GM18517 (cell line): Measurements from ENCODE around the gene RTEL1.

Source experiments
- ATAC-seq: cut with Tn5 transposase; IDR thresholded peaks from one replicate; pipeline ENCODE4 v1.9.1; 2021; ENCODE audit warnings: mild to moderate bottlenecking, moderate library complexity; ENCODE audit not compliant: unreplicated experiment

The RTEL1 gene

DNA sequence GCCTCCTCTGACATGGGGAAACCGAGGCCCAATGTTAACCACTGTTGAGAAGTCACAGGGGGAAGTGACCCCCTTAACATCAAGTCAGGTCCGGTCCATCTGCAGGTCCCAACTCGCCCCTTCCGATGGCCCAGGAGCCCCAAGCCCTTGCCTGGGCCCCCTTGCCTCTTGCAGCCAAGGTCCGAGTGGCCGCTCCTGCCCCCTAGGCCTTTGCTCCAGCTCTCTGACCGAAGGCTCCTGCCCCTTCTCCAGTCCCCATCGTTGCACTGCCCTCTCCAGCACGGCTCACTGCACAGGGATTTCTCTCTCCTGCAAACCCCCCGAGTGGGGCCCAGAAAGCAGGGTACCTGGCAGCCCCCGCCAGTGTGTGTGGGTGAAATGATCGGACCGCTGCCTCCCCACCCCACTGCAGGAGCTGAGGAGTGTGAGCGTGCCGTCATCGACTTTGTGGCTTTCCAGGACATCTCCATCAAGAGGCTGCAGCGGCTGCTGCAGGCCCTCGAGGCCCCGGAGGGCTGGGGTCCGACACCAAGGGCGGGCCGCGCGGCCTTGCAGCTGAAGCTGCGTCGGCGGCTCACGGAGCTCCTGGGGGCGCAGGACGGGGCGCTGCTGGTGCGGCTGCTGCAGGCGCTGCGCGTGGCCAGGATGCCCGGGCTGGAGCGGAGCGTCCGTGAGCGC lies 39.9 kb downstream of the RTEL1 start:
- no peak for ATAC-seq

GRCh38 chr20:63698739-63699465 lies 40.8 kb downstream of the RTEL1 start:
- no peak for ATAC-seq

GRCh38 chr20:63699466-63700198 lies 41.5 kb downstream of the RTEL1 start:
- no peak for ATAC-seq

DNA sequence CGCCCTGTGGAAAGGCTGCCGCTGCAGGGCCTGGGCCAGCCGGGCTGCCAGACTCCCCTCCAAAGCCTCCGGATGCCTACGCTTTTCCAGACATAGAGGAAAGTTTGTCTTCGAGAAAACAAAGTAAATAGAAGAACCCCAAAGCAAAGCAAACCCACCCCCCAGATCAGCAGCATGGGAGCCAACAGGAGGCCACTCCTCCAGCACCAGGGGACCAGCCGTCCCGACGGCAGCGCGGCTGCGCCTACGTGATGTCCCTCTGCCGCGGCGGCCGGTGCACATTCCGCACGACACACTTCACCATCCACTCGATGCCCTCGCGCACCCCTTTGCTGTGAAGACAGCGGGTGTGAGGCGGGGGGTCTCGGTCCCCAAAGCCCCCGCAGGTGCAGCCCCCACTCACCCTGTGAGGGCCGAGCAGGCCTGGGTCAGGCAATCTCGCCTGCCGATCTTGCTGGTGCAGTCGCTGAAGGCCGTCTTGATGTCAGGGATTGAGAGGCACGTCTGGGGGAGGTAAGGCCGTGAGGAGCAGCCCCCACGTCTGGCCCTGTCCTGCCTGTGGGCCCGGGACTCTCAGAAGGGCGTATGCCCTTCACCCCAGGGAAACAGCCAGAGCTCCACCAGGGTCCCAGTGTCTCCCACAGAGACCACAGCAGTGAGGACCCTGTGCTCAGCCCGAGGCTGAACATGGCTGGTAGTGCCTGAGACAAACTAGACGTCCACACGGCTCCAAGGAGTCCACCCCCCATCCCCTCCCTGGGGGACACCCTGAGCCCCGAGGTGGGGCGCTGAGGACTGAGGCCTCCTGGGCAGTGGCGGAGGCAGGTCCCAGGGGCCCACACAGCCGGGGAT lies 42.3 kb downstream of the RTEL1 start:
- ATAC-seq: no peak

- no peak for ATAC-seq
Observed at GRCh38 chr20:63701051-63701328, 42.9 kb downstream of the RTEL1 start.

DNA sequence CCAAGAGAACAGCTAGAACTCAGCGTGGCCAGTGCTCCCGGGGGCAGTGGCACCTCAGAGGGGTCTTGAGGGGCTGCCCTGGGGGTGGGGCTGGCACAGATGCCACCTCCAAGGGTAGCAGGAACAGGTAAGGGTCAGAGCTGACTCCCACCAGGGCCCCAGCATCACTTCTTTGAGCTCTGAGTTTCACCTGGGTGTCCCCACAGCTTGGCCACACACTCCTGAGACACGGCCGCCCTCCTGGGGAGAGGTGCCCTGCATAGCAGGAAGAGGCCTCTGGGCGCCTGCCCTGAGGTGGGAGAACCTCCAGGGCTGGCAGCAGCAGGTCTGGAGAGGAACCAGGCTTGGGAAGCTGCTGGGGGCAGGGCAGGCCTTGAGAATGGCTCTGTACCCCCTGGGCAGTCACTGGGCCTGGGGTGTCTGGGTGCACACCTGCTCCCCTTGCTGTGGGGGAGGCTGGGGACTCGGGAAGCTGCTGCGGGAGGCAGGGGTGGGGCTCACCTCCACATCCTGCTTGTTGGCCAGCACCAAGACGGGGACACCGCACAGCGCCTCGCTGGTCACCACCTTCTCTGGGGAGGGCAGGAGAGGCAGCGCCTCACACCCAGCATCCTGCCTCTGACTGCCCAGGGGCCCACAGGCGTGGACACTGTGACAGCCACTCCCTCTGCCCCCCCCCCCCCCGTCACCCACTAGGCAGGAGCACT lies 43.4 kb downstream of the RTEL1 start:
- ATAC-seq: no peak

DNA sequence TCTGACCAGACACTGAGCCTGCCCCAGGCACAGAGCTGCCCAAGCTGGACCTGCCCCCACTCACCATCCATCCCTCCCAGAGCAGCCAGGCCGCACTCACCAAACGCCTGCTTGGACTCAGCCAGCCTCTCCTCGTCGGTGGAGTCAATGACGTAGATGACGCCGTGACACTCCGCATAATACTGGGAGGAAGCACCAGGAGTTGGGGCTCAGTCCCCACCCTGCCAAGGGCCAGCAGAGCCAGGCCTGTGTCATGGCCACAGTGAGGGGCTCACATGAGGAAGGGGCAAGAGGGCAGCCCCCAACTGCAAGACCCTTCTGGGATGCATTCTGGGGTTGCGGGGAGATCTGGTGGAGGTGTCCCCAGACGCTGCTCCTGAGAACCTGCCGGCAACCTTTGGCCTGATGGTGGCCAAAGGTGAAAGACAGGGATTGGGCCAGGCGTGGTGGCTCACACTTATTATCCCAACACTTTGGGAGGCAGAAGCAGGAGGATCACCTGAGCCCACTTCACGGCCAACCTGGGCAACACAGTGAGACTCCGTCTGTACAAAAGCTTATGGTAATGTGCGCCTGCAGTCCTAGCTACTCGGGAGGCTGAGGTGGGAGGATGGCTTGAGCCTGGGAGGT lies 44.0 kb downstream of the RTEL1 start:
- ATAC-seq: no peak

- ATAC-seq: no peak
Observed at GRCh38 chr20:63702751-63703470, 44.8 kb downstream of the RTEL1 start.

- ATAC-seq: no peak
Observed at GRCh38 chr20:63703471-63703975, 45.4 kb downstream of the RTEL1 start.

DNA sequence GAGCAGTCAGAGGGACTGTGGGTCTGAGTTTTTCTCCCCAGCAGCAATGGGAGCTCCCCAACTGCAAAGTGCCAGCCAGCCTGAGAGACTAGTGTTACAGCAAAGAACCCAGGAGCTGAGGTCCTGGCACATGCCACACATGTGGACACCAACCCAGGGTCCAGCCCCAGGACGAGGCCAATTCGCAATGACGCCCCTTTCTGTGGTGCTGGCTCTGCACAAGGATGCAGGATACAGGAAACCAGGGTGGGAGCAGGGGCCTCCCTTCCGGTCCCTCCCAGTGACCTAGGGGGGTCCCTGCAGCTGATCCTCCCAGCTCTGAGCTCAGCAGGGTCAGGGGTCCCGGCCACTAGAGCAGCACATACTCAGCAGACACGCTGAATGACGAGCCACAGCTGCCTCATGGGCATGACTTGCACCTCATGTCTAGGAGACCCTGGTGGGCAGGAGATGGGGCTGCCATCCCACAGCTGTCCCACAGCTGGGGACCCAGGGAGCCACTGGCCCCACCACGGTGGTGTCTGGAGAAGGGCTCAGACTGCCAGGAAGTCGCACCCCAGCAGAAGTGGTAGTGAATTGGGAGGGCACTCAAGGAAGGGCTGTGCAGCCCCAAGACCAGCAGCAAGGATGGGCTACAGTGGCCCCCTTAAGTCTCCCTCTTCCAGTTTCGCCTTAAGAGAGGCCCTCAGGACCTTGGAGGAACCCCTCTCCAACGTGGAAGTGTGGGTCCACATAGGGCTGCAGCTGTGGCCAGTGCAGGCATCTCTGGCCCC lies 46.0 kb downstream of the RTEL1 start:
- no peak for ATAC-seq

DNA sequence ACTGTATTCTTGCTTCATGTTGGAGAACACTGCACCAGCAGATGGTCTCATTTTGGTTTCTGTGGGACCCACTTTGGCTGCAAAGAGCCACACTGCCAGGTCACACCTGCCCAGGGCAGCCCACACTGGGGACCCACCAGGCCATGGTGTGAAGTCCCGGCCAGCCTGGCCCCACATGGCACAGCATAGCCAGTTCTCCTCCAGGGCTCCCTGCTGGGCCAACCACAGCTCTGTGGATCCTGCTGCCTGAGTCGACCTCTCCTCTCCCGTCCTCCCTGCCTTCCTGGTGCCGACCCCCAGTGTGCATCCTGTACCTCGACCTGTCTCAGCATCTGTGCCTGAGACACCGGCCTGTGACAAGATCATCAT lies 46.6 kb downstream of the RTEL1 start:
- no peak for ATAC-seq

DNA sequence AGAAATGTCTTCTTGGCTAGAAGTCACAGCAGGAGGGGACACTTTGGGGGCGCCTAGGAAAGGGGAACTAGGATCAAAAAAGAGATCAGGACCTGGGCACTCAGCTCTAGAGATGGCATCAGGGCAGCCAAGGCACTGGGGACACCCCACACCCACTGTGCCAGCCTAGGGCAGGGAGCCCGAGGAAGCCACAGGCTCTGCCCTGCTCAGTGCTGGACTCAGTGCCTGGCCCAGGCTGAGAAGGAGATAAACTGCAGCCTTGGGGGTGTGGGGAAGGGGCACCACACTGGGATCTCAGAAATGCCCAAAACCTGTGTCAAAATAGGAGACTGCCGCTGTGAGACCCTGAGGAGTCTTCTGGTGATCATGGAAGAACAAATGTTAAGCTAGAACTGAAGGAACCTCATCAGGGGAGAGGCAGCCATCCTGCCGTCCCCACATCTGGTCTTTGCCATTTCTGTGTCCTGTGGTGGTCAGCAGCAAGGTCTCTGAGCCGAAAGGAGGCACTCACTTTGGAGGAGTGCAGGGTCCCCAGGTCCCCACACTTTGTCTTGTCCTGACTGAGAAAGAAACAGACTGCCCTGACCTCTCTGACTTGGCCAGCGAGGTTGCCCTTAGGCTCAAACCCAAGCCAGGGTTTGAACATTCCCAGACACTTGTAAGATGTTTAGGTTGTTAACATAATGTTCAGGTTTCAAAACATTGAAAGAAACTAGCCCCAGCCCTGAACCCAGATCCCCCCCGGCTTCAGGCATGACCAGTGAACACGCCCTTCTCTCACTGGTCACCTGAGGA lies 47.3 kb downstream of the RTEL1 start:
- no peak for ATAC-seq

- ATAC-seq: no peak
Observed at GRCh38 chr20:63706027-63706695, 48.0 kb downstream of the RTEL1 start.

- peak; percentile 22 for ATAC-seq
Observed at GRCh38 chr20:63706852-63707557, 48.9 kb downstream of the RTEL1 start.

DNA sequence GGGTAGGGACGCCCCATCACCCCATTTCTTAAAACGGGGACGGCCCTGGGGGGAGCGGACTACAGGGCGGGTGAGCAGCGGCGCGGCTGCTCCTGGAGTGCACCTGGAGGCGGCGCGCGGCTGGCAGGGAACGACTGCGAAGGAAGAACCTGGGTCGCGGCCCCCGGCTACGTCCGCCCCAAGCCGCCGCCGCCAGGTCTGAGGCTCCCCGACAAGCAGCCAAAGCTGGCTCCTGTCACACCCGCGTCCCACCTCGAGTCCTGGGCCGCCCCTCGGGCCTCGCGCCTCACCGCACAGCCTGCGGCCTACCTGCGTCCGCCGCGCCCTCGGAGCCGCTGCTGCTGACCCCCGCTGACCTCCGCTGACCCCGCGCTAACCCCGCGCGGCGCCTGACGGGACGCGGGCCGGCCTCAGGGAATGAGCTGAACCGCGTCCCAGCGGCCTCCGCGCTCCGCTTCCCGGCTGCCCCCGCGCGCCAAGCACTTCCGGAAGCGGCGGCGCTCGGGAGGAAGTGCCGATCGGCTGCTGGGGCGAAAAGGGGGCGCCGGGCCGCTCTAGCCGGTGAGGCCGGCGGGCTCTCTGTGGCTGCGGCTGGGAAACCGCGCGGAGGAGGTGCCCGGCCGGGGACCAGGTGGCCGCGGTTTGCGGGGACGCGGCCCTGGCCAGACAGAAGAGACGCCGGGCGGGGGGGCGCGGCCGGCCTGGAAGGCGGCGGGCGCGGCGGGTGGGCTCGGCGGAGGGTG lies 49.6 kb downstream of the RTEL1 start, which contains the start of the genes ARFRP1 and ZGPAT:
ARFRP1 (minus strand) TSS at position 419 of the 743 bp plus-strand sequence. CDS start 885 bp downstream, outside the sequence.
ZGPAT (plus strand) TSS at position 482 of the 743 bp plus-strand sequence. CDS start 542 bp downstream, outside the sequence.
- ATAC-seq: peak; percentile 64
